GDM1 (cell line): ENCODE data around the gene GFRA4.

ENCODE experiments used
- DNase-seq: peaks from one replicate; lab custom pipeline; 2025; lab: John Stamatoyannopoulos, UW

The GFRA4 gene

DNA sequence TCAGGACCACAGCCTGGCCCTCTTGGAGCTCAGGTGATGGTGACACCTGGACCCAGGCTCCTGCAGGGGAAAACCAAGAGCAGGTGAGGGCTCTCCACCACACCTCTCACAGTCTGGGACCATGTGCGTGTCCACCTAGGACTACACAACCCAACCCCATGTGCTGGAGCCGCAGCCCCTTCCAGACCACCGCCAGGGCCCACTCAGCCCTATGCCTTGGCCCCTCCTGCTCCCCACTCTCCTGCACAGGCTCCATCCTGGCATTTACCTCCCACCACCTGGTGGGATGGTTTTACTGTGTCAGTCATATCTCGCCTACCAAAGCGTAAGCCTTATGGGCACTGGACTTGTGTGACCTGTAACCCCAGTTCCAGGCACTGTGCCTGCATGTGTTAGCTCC lies 31.7 kb upstream of the GFRA4 start:
- DNase-seq: no peak

DNA sequence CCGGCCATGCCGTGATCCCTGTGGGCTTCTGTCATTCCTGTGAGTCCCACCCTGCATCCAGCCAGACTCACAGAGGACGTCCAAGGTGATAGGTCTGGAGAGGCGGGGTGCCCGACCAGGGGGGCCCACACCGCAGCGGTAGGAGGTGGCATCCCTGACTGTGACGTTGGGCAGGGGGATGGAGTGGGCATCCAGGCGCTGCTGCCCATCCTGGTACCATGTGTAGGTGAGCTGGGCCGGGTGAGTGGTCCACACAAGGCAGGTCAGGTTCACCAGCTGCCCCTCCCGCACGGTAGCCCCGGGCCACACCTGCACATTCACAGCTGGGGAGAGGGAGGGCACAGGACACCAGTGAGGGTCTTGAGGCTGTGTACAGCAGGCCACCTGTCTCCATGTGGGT lies 30.2 kb upstream of the GFRA4 start:
- DNase-seq: no peak

DNA sequence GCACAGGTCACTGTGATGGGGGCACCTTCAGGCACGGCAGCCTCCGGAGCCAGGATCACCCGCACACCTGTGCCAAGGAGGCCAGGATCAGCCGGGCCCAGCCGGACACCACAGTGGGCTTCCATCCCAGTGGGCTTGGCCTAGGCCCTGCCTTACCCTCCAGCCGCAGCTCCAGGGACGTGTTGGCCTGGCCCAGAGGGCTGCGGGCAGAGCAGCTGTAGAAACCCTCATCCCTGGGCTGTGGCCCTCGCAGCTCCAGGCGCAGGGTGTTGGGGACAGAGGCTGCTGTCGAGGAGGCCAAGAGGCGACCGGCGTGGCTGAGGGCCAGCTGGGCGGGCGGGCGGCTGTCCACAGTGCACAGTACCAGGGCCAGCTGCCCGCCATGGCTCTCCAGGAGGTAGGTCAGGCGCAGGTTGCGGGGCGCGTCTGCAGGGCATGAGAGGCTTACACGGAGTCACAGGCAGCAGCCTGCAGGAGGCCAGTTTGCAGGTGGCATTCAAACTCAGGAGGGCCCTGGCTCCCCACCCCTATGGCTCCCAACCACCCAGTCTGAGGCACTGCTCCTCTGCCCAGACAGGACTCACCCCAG lies 29.6 kb upstream of the GFRA4 start:
- DNase-seq: no peak

DNA sequence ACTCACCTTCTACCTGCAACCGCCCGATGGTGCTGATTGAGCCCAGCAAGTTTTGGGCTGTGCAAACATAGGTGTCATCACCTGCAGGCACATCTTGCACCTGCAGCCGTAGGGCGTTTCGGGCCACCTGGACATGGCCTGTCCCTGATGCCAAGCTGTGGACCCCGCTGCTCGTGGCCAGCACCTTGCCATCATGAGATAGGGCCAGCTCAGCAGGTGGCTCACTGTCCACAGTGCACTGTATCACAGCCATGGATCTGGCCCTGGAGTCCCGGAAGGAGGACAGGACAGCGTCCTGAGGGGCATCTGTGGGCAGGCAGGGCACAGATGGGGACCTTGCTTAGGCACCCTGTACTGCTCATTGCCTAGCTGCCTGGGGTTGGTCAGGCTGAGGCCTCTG lies 28.7 kb upstream of the GFRA4 start:
- DNase-seq: no peak

DNA sequence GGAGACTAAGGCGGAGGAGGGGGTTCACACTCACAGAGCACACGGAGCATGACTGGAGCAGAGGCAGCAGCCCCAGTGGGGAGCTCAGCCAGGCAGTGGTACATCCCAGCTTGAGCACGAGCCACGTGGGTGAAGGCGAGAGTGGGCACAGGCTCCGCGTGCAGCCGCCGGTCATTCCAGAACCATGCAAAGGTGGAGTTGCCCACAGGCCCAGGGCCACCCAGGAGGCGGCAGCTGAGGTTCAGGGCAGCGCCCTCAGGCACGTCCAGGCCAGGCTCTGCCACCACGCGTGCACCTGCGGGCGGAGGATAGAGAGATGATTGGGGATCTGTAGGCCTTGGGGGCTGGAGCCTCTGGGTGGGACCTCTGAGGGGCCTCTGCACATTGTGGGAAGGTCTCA lies 28.1 kb upstream of the GFRA4 start:
- DNase-seq: no peak

DNA sequence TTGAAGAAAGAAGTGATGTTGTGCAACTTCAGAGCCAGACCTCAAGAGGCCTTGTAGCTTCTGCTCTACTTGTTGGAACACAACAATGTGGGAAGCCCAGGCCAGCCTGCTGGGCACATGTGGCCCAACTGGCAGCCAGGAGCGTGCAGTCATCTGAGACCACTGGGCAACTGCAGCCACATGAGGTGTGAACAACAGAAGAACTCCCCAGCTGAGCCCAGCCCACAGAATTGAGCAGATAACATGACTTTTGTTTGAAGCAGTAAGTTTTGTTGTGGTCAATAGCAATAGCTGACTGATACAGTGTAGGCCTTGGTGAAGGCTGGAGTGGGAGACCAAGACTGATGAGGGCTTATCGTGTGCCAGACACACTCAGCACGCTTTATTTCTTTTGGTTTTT lies 27.2 kb upstream of the GFRA4 start:
- no peak for DNase-seq

DNA sequence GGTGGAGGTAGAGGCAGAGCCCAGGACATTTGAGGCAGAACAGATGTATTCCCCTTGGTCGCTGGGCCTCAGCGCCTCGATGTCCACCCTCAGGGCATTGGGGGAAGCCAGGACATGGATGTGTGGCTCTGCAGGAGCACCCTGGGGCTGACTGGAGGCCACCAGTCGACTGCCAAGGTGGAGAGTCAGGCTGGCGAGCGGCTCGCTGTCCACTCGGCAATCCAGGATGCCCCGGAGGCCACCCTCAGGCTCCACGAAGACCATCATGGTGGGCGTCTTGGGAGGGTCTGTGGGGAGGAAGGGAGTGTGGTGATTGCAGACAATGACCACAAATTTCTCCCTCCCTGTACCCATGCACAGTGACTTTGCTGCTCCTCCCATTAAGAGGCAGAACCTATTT lies 26.8 kb upstream of the GFRA4 start:
- no peak for DNase-seq

DNA sequence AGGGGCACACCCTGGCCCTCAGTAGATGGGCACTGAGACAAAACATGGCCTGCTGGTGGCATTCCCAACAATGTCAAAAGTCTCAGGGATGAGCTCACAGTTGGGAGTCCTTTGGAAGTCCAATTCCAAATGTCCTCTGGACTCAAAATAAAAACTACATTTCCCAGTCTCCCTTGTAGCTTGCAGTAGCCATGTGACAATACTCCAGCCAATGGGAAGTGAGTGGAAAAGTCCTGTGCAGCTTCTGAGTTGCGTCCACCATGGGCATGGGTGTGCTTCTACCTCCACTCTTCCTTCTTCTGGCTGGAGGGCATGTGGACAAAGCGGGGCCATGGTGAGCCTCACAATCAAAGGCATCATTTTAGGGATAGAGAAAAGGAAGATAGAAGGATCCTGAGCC lies 24.5 kb upstream of the GFRA4 start:
- DNase-seq: no peak

DNA sequence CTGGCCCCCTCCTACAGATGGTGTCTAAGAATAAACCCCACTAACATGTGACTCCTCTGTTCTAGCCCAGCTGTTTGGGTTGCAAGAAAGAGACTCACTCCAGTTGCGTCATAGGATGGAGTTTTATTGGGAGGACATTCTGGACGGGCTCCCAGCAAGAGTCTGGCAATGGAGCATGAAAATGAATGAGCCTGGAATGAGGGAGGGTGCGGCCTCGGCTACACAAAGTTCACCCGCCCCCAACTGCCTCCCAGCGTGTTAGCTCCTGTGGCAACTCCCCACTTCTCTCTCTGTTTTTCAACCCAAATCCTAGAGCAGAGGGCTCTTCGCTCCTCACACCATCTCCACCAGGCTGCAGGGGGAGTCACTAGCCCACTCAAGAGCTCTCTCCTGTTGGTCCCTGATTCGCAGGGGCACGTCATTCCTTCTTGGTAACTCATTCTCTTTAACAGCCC lies 23.7 kb upstream of the GFRA4 start:
- no peak for DNase-seq

DNA sequence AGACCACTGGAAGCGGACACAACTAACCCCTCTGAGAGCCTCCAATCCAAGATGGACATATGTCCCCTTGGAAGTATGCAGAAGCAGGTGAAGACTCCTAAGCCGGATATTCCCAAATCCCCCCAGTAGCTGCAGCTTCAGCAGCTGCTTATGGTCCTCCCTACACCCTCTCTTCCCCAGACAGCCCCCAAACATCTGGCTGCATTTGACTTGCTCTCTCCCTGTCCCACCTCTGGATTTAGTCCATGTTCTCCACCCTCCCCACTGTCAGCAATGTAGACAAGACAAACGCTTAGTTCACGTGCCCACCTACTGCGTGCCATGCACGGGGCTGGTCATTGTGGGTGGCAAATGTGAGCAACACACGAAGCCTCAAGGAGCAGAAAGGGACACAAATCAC lies 23.2 kb upstream of the GFRA4 start:
- no peak for DNase-seq

DNA sequence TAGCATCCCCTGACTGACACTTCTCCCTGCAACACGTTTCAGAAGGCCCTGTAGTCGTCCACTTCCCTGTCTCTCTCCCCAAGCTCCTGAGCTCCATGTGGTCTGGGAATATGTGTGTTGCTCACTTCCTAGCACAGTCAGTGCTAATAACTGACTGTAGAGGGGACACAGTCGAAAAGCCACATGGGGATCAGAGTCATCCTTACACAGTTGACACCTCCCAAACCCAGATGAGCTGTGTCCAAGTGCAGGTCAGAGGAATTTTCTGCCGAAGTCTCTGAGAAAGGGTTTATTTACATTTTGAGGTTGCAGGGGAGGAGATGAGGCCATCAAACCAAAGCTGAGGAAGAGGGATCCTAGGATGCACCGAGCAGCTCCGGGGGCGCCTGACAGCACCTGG lies 22.1 kb upstream of the GFRA4 start:
- no peak for DNase-seq

DNA sequence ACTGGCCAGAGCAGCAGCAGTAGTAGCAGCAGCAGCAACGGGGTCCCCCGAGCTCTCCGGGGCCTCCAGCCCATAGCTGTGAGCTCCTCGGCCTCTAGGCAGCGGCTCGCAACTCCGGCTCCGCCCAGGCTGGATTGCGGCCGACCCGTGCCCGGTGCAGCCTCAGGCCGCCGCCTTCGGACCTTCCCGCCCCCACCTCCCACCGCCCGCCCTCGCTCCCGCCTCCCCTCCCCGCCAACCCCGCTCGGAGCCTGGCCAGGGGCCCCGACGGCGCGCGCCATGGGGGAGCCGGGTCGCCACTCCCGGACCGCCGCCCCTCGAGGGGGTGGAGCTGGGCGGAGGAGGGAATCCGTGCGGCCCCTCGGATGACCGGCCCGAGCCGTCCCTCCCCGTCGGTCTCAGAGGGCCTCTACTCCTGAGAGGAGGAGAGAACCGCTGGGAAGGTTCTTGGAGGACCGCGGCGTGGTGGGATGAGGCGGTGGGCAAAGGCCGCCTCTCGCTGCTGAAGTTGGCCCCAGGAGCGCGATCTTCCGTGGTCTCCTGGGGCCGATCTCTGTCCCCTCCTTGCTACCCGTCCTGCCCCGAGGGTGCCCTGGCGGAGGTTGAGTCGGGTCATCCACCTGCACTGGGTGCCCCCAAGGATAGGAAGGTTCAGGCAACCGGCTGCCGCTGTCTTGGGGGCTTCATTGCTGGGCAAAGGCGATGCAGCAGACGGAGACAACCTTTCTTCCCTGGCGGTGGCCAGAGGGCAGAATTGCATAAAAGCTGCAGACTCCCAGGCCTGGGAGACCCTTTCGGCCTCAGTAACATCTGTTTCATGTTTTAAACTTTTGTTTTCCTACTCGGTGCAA lies 19.0 kb upstream of the GFRA4 start, which contains the start of gene ADAM33:
Gene ADAM33, minus strand, starts transcription at position 80 of the 851 bp plus-strand sequence. Its CDS starts 6 bp downstream, at position 74.
- DNase-seq: no peak

DNA sequence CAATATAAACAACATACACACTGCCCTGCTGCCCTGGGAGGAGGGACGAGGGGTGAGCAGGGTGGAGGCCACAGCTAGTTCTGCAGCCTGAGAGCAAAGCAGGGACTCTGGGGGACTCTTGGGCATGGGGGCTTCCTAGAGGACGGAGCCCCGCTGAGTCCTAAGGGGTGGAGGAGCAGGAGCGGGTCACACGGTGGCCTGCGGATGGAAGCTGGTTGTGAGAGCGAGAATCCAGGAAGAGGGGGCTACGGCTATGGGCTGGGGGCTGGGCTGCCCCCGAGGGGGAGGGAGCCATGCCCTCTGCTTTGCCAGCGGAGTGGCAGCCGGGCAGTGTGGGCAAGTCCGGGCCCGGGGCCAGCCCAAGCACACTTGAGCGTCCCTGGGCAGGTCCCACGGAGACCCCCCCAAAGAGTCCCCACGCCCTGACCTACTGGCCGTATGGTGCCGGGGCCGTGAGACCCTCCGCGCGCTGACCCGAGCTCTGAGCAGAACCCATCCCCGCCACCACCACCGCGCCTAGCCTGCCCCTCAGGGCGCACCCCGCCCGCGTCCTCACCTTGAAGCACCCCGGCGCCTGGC lies 18.2 kb upstream of the GFRA4 start:
- DNase-seq: no peak

DNA sequence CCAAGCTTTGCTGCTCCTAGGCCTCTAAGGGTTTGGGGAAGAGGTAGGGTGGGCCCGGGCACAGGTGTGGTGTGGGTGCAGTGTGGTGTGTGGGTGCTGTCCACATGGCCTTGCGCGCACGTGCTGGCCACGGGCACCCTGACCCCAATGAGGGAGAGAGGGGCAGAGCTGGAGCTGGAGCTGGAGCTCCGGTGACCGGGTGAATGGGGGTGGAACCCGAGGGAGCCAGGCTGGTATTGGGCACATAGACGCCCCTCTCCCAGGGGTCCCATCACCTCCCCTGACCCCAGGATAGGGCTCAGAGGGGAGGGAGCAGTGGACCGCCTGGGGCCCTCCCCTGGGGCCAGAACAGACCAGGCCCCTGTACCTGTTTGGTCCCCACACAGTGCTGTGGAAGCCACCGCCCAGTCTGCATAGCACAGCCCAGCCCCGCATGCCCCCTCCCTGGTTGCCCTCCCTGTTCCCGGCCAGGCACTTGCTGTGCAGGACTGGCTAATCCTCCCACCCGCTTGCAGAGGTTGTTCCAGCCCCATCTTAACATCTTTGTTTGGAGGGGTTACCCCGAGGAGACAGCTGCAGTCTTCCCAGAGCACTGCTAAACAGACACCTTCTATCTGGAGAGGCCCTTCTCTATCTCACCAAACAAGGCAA lies 17.6 kb upstream of the GFRA4 start:
- DNase-seq: no peak

DNA sequence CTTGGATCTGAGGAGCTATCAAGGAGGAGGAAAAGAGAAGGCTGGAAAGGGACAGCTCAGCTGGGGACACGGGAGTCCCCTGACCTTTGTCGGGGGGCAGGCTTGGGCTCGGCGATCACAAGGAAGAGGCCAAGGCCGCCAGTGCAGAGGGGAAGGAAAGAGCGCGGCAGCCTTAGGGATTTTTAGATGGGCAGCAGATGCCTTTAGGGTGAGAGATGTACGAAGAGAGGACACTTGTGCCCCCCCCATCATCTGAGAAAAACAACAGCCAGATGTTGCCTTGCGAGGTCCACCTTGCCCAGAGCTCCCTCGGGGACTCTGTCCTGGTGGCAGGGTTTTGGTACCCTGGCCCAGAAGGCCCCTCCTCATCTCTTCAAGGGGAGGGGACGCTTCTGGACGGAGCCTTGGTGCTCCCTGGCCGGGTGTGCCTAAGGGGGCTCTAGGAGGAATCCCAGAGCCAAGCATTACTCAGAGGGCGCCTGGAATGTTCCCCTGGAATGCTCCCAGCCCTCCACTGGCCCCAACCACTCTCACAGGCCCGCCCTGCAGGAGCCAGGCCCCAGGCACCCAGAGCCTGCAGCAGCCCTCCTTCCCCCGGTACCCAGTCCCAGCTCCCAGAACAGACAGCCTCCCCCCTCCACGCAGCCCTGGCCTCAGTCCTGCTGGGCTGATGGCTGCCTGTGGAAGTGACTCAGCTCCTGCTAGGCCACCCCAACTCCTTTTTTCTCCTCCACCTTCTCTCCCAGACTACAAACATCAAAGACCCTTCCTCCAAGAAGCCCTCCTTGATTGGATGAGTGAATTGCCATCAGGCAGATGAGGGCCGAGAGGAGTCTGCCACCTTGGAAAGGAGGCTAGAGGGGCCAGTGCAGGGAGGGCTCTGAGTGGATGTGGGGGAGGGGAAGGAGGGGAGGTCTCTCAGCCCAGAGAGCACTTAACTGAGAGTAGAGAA lies 16.8 kb upstream of the GFRA4 start:
- no peak for DNase-seq

DNA sequence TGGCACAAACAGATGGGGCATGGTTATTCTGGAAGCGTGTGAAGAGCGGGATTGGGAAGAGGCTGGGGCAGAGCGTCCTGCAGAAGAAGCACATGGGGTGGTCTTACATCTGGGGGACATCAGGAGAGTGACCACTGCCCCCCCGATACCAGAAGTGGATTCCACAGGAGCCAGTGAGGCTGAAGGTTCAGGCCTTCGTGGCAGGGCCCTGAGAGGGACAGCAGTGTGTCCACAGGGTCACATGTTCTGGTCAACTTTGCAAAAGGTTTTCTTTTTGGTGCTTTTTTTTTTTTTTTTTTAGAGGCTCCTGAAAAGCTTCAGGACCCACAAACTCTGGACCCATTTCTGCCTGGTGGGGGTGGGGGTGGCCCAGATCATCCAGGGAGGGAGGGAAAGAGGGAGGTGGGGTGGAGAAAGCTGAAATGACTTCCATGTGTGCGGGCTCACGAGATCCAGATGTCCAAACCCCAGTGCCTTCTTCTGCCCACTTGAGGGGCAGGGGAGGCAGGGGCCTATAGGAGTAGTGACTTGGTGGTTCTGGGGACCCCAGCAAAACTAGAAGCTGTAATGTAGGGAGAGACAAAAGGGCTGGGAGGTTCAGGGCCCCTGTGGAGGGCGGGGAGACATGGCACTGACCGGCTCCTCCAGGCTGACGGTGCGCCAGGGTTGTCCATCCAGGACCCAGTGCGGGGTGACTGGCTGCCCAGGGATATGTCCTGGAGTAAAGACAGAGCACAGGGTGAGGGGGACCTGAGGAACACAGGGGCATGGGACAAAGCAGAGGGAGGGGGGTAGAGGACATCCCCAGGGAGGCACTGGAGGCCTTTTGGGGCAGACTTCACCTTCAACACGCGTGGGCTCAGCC lies 15.9 kb upstream of the GFRA4 start:
- DNase-seq: no peak

DNA sequence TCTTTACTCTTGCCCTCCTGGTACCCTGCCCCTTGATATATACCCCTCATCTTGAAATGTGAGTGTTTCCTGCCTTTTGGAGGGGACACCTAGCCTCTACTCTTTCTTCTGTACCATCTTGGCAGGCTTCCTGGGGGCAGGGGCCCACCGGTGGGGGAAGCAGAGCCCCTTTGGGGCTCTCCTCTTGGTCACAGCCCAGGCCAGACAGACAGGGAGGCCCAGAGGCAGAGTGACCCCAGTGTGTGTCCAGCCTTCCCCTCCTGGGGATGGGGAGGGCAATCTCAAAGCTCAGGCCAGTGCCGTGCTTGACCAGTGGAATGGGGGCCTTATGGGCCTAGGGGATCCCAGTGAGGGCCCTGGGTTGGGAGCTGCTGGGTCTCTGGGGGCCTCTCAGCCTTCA lies 15.0 kb upstream of the GFRA4 start:
- DNase-seq: no peak

DNA sequence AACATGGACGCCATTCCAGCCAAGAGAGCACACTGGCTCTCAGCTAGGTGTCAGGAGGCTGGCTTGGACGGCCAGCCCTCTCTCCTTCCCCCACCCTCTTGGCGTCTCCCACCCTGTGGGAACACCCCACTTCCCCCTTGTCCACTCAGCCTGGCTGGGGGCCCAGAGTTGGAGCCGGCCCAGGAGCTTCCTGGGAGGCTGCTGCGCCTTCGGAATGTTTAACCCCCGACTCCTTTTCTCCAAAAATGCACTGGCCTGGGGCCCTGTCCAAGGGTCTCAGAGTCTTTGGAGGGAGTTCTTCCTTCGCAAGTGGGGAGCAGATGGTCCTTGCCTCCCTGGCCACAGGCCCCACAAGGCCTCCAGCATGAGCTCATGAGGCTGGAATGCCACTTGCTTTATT lies 14.5 kb upstream of the GFRA4 start:
- no peak for DNase-seq

DNA sequence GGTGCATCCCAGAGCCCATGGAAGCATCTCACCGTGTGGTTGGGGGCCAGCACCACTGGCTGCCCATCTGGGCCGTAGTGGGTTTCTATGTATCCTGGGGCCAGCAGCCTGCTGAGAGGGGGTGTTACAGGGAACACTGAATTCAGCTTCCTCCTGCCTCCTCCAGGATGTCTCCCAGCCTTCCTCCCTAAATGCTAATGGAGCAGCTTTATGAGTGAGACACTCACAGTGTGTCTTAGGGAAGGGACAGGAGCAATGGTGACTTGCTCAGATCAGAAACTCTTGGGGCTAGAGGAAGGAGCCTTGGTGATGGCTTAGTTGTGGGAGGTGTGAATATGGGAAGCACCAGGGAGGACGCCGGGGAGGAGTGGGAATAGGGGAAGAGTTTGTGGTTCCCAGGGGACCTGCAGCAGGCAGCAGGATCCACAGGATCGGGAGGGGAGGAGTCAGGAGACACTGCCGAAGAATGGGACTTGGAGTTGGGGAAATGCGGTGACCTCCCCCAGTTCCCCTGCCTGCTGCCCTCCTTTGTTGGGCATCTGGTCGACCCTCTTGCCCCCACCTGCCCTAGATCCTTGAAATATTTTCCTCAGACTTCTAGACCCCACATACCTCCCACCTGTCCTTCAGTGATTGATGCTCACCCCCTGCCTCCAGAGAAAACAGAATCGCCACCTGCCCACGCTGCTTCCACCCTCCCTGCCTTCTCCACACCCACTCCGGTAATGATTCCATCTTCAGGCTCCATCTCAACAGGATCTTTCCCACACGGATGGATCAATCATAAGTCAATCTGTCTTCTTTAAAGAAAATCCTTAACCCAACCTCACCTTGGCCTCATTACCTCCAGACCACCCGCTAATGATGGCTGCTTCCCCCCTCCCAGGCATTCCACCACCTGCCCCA lies 12.0 kb upstream of the GFRA4 start:
- DNase-seq: no peak

DNA sequence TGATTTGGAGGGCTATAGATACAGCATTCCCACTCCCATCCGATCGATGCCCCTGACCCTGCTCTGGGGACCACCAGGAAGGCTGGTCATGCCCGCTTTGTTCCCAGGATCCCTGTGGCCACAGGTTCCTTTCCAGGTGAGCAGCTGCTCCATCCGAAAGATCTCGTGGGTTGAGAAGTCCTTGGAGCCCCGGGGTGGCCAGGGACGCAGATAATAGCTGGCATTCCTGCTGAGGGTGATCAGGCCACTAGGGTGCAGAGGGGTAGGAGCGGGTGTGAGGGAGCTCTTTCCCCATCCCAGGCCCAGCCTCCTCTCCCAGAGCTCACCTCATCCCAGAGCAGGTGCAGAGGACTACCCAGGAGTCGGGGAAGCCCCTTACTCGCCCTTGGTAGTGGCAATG lies 11.2 kb upstream of the GFRA4 start:
- no peak for DNase-seq
